Measurements from ENCODE around the gene FBXO41.

The FBXO41 gene

DNA sequence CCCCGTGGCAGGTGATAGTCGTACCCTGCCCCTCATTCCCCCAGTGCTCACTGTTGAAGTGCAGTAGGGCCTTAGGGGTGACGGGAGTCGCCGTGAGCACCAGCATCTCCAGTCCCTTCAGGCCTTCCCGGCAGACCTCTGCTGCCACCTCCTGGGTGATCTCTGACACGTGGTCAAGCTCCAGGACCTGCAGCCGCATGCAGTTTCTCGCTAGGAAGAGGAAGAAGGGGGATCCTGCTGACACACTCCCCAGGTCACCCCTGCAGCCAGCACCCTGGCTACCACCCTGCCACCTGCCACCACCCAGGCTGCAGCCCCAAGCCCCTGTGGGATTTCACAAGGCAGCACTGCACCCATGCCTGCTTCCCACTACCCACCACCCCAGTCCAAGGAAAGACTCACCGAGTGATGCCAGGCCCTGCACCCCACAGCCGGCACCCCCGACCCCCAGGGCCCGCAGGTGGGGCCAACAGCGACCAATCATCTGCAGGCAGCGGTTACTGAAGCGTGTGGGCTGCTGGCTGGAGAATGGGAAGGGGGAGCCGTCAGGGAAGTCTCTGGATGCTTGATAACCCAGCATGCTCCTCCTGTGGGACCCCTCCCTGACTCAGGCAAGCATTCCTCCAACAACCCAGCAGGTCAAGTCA, 23.8 kb downstream of the FBXO41 start:
- DNase-seq, result no peak

DNA sequence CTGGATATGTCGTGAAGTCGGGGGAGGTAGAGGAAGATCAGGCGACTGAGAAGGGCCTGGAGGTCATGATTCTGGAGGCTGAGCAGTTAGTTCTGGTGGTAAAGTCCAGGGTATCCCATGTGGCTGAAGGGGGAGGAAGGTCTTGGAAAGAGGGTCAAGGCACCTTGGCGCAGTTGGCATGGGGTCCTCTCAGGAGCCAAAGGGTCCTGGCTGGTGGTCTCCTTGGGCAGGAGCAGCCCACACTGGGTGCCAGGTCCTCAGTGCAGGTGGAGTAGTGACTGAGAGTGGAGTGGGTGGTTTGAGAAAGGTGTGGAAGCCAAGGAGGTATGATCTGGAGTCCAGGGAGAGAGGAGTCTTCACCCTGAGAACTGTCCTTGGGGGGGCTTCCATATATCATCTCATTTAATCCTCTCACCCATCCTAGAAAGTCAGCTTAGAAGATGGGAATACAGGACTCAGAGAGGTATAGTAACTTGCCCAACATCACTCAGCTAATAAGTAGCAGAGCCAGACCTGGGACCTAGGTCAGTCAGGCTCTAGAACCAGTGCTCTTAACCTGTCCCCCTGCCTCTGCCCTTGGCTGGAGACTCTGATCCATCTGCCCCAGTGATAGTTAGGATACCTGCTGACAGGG, 24.5 kb downstream of the FBXO41 start:
- no peak for DNase-seq

GRCh38 chr2:73259276-73259675, 25.0 kb downstream of the FBXO41 start:
- no peak for DNase-seq

DNA sequence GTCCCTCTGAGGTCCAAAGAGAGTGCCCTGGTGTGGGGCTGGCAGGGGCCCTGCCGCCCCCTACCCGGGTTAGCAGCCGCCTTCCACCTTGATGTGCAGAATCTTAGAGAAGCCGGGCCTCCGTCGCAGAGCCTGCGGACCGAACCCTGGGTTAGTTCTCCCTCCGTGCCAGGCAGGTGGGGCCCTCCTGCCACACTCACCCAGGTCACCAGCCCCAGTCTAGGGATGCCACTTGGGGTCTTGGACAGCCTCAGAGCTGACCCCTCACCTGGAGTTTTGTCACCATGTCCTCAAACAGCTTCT, 25.4 kb downstream of the FBXO41 start:
- DNase-seq, result no peak

DNA sequence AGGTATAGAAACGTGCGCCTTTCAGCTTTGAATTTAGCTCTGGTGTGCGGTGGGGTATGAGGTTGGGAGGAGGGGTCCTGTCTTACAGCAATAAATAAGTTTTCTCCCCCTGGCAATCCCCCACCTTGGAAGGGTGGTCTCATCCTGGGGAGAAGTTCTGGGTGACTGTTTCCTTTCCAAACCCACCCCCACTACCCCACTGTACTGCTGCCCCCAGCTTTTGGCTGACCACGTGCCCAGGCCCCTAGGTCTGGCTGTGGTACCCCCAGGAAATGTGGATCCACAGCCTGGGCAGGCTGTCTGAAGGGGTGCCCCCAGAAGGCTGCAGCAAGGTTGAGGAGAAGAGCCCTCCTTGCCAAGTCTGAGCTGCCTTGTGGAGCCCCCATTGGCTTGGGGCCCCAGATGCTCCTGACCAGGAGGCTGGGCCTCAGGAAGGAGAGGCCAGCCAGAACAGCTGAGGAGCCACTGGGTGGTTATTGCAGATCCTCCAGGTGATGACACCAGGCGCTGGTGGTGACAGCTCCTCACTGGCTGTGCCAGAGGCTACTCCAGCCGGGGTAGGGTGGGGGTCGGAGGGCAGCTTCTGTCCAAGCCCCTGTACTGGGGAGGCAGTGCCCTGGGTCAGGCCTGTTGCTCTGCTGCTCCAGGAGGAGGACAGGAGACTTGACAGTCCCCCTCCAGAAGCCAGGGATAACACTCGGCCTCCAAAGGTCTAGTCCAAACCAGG, 25.9 kb downstream of the FBXO41 start:
- no peak for DNase-seq

DNA sequence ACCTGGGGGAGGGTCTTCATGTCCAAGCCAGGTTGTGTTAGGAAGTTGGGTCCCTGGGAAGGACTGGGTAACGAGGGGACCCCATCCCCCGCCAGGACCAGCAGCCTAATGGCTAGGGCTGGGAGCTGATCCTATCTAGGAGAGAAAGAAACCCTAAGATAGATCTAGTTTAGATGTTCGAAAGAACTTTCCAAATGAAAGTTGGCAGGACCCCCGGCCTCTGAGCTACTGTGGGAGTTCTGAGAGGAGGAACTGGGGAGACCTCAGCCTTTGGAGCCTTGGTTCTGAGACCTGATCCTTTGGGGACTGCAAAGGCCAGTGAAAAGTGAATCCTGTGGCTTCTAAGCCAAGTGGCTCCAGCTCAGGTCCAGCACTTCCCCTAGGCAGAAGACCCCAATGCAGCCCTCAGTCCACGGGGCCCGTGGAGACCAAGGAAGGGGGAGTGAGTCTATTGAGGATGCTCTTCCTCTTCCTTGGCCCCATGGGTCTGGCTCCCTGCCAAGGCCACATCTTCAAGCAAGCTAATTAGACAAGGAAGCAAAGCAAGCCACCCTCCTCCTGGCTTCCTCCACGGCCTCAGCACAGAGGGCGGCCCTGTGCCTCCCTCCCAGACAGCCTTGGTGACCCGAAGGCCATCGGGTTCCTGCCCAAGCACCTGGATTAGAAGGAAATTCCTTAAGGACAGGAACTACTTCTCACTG, 26.7 kb downstream of the FBXO41 start:
- peak; percentile 23 for DNase-seq

- DNase-seq, result no peak
Measured at GRCh38 chr2:73257021-73257420, 27.3 kb downstream of the FBXO41 start.

DNA sequence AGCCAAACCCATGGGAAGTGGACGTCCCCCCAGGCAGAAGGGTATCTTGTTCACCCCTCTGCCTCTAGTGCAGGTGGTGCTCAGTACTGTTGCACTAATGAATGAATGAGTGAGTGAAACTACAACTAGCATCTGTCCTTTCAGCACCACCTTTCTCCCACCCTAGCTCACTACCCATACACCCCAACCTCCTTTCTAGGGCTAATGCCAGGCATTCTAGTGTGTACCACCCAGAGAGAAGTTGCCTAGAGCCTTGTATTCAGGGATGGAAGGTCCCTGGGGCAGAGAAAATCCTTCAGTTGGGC, 27.7 kb downstream of the FBXO41 start:
- no peak for DNase-seq

DNA sequence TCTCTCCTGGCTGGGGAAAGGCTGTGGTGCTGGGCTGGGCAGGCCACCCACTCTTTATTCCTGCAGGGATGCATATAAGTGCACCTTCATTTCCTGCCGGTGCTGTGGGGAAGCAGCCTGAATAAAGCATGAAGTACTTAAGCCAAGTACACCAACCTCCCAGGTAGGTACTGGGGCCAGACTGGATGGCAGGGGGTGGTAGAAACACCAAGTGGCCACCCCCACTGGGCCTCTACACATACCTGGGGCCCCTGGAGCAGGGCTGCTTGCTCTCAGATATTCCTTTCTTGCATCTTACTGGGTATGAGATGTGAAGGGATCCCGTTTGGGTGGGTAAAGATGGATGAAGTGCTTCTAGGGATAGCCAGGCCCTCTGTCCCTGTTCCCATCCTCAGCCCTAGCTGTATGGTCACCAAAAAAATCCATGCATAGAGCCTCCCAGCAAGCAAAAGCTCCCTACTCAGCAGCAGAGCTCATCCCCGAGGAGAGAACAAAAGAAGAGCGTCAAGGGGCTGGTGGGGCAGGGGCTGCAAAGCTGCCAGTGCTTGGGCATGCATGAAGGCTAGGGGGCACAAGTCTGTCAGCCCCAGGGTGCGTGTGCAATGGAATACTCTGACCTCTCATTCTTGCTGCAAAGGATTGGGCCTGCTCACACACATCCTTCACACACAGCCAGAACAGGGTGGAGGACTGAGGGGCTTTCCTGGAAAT, 28.2 kb downstream of the FBXO41 start:
- no peak for DNase-seq

GRCh38 chr2:73255007-73255644, 29.2 kb downstream of the FBXO41 start:
- DNase-seq, result no peak

GRCh38 chr2:73254343-73255006, 29.8 kb downstream of the FBXO41 start:
- DNase-seq, result no peak

DNA sequence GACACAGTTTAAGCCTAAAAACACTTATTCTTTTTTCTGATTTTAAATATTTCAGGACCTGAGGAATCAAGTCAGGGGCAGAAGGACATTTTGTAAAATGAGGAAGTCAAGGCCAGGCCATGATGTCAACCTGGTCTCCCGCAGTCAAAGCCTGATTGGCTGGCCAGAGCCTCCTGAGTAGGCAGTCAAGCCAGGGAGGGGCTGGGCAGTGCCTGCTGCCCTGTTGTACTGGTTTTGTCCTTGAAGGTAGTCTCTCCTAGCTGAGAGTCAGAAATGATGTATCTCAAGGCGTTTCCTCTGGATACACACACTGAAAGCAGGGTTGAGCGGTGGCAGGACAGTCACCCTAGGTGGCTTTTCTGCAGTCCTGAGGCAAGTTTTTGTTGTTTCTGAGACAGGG, 30.4 kb downstream of the FBXO41 start:
- peak; percentile 31 for DNase-seq

GRCh38 chr2:73253400-73253799, 30.9 kb downstream of the FBXO41 start:
- no peak for DNase-seq

DNA sequence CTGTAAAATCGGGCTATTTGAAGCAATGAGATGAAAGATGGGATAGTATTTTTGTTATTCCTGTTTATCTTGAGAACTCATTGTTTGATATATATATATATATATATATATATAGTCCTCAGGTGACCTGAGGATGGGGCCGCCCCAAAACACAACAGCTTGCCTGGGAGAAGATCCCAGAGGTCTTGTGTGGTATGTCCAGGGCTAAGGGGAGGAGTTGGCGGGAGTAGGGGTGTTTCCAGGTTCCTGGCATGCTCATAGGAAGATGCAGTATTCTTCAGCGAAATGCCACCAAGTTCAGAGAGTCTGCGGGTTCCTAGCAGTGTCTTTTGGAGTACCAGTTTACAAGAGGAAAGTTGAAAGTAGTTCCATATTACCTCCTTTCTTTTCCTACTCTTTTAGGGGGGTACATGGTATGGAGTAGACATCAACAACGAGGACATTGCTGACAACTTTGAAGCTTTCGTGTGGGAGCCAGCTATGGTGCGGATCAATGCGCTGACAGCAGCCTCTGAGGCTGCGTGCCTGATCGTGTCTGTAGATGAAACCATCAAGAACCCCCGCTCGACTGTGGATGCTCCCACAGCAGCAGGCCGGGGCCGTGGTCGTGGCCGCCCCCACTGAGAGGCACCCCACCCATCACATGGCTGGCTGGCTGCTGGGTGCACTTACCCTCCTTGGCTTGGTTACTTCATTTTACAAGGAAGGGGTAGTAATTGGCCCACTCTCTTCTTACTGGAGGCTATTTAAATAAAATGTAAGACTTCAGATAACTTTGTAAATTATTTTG, 31.8 kb downstream of the FBXO41 start:
- DNase-seq, result no peak

GRCh38 chr2:73250872-73251846, 33.1 kb downstream of the FBXO41 start:
- DNase-seq, result no peak

DNA sequence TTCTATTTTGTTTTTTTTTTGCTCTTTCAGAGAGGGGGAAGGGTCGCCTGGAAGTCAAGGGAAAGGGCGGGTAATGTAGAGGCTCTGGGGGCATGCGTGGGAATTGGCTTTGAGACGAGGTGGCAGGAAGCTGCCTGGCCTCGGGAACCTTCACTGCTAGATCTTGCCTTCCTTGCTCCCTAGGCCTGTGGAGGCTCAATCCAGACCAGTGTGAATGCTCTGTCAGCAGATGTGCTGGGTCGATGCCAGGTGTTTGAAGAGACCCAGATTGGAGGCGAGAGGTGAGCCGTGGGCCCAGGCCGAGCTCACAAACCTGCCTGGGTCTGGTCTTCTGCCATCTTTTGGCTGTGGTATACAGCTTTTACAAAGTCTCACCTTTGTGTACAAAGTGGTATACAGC, 34.6 kb downstream of the FBXO41 start:
- DNase-seq, result no peak

- DNase-seq, result no peak
Measured at GRCh38 chr2:73246850-73247249, 37.4 kb downstream of the FBXO41 start.

- DNase-seq, result no peak
Measured at GRCh38 chr2:73244580-73244979, 39.7 kb downstream of the FBXO41 start.

- DNase-seq, result no peak
Measured at GRCh38 chr2:73243884-73244570, 40.3 kb downstream of the FBXO41 start.

DNA sequence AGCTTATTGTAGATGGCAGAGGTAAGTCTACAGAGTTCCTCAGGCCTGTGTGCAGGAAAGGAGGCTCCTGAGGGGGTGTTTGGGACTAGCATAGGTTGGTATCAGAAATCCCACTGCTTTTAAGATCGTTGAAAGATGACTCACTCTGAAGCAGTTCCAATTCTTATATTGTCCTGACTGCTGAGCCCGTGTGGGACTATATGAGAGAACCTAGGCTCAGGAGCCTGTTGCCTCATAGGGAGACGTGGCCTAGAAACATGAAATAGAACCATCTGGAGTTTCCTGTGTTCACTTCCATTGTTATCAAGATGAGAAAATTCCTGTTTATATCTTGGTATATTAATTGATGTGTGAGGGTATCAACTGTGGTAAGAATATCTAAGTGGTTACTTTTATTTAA, 44.5 kb downstream of the FBXO41 start:
- DNase-seq, result no peak

Measured in CD4-positive, alpha-beta T cell treated with Interferon gamma for 1 hour (primary cell).